ENCODE measurements around the gene TMEM30B.
A peak's percentile ranks its signal among the peaks of the same experiment; 100 is the strongest.

TMEM30B gene

DNA sequence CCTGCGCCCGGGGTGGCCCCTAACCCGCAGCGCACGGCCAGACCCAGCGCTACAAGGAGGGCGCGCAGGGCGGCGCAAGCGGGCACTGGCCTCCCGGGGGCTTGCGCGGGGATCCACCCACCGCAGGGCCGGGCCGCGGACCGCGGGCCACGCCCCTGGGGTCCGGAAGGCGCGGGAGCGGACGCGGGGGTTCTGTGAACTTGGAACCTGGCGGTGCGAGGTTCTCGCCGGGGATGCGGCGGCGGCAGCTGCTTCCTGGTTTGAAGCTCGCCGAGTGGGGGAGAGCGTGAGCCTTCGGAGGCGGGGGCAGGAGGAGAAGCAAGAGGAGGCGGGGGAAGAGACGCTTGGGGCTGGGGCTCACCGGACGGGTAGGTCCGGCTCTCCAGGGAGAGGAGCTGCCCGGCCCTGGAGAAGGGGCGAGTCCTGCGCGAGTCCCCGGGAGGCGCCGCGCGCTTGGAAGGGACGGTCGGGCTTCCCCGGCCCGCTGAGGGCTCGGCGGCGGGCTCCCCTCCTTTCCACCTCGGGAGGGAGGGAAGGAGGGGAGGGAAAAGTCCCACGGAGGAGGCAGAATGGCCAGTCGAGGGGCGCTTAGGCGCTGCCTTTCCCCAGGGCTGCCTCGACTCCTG, 40.4 kb upstream of the TMEM30B start, which contains the start of gene PRKCH:
PRKCH (plus strand) TSS at position 195 of the 626 bp plus-strand sequence. CDS start 523 bp downstream, outside the sequence.
- no peaks in the 10 kb centered on the region for H3K9me3 ChIP-seq (ENCODE audit: control insufficient read depth, insufficient read depth, low read depth, low read length)
- H3K27ac ChIP-seq (ENCODE audit: extremely low read depth, low read depth, low read length), result peak within 1 kb of the TSS; percentile 56; the same call in 1 of the 2 replicates
- ChIA-PET CTCF (interaction anchor here (0.6 kb wide), 1 partner anchor 638 kb away, joined by 3 read pairs; no protein-coding TSS in a partner anchor), POLR2A (interaction anchor here (0.6 kb wide), 1 partner anchor 600 kb away, joined by 4 read pairs; no protein-coding TSS in a partner anchor)
- H3K4me3 ChIP-seq (ENCODE audit: low read depth, low read length), result peak within 1 kb of the TSS; percentile 54
- H3K4me1 ChIP-seq (ENCODE audit: control insufficient read depth, insufficient read depth, low read length), result no peaks in the 10 kb centered on the region
- no peaks in the 10 kb centered on the region for H3K36me3 ChIP-seq (ENCODE audit: control insufficient read depth in 2 of 2, insufficient read depth in 1 of 2, low read length in 2 of 2)
- no peak; the same call in 1 of the 2 replicates for TF ChIP-seq KLF16 (tag by site-specific recombination; IDR thresholded peaks at IDR 0.05)
- TF ChIP-seq ZNF596 (tag by site-specific recombination; IDR thresholded peaks at IDR 0.05), result no peak
- TF ChIP-seq WT1 (tag by site-specific recombination; IDR thresholded peaks at IDR 0.05), result no peak
- TF ChIP-seq ZSCAN30 (tag by site-specific recombination; IDR thresholded peaks at IDR 0.05), result peak; percentile 21; the same call in 1 of the 2 replicates
- no peak; the same call in 1 of the 2 replicates for TF ChIP-seq KLF7 (tag by site-specific recombination; IDR thresholded peaks at IDR 0.05; ENCODE audit: borderline replicate concordance)
- TF ChIP-seq, protein P1, sequence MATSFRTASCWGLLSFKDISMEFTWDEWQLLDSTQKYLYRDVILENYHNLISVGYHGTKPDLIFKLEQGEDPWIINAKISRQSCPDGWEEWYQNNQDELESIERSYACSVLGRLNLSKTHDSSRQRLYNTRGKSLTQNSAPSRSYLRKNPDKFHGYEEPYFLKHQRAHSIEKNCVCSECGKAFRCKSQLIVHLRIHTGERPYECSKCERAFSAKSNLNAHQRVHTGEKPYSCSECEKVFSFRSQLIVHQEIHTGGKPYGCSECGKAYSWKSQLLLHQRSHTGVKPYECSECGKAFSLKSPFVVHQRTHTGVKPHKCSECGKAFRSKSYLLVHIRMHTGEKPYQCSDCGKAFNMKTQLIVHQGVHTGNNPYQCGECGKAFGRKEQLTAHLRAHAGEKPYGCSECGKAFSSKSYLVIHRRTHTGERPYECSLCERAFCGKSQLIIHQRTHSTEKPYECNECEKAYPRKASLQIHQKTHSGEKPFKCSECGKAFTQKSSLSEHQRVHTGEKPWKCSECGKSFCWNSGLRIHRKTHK (tag by site-specific recombination; IDR thresholded peaks at IDR 0.05), result no peak
- TF ChIP-seq ZNF555 (tag by site-specific recombination; conservative IDR thresholded peaks at IDR 0.05), result no peak
- TF ChIP-seq ZNF561 (tag by site-specific recombination; IDR thresholded peaks at IDR 0.05; ENCODE audit: borderline replicate concordance), result peak; percentile 73; the same call in 1 of the 2 replicates
- TF ChIP-seq, protein P2, sequence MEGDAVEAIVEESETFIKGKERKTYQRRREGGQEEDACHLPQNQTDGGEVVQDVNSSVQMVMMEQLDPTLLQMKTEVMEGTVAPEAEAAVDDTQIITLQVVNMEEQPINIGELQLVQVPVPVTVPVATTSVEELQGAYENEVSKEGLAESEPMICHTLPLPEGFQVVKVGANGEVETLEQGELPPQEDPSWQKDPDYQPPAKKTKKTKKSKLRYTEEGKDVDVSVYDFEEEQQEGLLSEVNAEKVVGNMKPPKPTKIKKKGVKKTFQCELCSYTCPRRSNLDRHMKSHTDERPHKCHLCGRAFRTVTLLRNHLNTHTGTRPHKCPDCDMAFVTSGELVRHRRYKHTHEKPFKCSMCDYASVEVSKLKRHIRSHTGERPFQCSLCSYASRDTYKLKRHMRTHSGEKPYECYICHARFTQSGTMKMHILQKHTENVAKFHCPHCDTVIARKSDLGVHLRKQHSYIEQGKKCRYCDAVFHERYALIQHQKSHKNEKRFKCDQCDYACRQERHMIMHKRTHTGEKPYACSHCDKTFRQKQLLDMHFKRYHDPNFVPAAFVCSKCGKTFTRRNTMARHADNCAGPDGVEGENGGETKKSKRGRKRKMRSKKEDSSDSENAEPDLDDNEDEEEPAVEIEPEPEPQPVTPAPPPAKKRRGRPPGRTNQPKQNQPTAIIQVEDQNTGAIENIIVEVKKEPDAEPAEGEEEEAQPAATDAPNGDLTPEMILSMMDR (tag by site-specific recombination; IDR thresholded peaks at IDR 0.05), result peak; percentile 71
- peak; percentile 70; the same call in 1 of the 2 replicates for TF ChIP-seq ZSCAN16 (tag by site-specific recombination; IDR thresholded peaks at IDR 0.05)
- no peak for TF ChIP-seq ZNF19 (tag by site-specific recombination; IDR thresholded peaks at IDR 0.05; ENCODE audit: low read depth)
- no peak for TF ChIP-seq ZNF184 (tag by site-specific recombination; IDR thresholded peaks at IDR 0.05)
- no peak for TF ChIP-seq TRIM28 (IDR thresholded peaks at IDR 0.05; ENCODE audit: borderline replicate concordance, low read length)
- 0 out of 2 replicates have a peak, but pooled peaks have one; percentile 17 for TF ChIP-seq ZNF423 (tag by site-specific recombination; IDR thresholded peaks at IDR 0.05)
- TF ChIP-seq, protein P3, sequence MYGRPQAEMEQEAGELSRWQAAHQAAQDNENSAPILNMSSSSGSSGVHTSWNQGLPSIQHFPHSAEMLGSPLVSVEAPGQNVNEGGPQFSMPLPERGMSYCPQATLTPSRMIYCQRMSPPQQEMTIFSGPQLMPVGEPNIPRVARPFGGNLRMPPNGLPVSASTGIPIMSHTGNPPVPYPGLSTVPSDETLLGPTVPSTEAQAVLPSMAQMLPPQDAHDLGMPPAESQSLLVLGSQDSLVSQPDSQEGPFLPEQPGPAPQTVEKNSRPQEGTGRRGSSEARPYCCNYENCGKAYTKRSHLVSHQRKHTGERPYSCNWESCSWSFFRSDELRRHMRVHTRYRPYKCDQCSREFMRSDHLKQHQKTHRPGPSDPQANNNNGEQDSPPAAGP (tag by site-specific recombination; IDR thresholded peaks at IDR 0.05), result peak; percentile 47; the same call in 1 of the 2 replicates
- TF ChIP-seq ZNF404 (tag by site-specific recombination; IDR thresholded peaks at IDR 0.05), result no peak
- no peak for TF ChIP-seq ZNF529 (tag by site-specific recombination; IDR thresholded peaks at IDR 0.05; ENCODE audit: insufficient replicate concordance)
- peak; percentile 43 for TF ChIP-seq KLF9 (tag by site-specific recombination; IDR thresholded peaks at IDR 0.05; ENCODE audit: low read depth)
- no peak for TF ChIP-seq ZNF133 (tag by site-specific recombination; IDR thresholded peaks at IDR 0.05)
- TF ChIP-seq, protein P4, sequence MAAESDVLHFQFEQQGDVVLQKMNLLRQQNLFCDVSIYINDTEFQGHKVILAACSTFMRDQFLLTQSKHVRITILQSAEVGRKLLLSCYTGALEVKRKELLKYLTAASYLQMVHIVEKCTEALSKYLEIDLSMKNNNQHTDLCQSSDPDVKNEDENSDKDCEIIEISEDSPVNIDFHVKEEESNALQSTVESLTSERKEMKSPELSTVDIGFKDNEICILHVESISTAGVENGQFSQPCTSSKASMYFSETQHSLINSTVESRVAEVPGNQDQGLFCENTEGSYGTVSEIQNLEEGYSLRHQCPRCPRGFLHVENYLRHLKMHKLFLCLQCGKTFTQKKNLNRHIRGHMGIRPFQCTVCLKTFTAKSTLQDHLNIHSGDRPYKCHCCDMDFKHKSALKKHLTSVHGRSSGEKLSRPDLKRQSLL (tag by site-specific recombination; IDR thresholded peaks at IDR 0.05), result peak; percentile 61
- TF ChIP-seq, protein P5, sequence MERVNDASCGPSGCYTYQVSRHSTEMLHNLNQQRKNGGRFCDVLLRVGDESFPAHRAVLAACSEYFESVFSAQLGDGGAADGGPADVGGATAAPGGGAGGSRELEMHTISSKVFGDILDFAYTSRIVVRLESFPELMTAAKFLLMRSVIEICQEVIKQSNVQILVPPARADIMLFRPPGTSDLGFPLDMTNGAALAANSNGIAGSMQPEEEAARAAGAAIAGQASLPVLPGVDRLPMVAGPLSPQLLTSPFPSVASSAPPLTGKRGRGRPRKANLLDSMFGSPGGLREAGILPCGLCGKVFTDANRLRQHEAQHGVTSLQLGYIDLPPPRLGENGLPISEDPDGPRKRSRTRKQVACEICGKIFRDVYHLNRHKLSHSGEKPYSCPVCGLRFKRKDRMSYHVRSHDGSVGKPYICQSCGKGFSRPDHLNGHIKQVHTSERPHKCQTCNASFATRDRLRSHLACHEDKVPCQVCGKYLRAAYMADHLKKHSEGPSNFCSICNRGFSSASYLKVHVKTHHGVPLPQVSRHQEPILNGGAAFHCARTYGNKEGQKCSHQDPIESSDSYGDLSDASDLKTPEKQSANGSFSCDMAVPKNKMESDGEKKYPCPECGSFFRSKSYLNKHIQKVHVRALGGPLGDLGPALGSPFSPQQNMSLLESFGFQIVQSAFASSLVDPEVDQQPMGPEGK (tag by site-specific recombination; IDR thresholded peaks at IDR 0.05), result peak; percentile 86
- no peak for TF ChIP-seq ZNF274 (IDR thresholded peaks at IDR 0.05; ENCODE audit: low read length)
- TF ChIP-seq ZNF274 (tag by site-specific recombination; IDR thresholded peaks at IDR 0.05; ENCODE audit: borderline replicate concordance), result no peak
- TF ChIP-seq ZBTB17 (tag by site-specific recombination; IDR thresholded peaks at IDR 0.05), result 0 out of 2 replicates have a peak, but pooled peaks have one; percentile 36
- peak; percentile 33; the same call in 1 of the 2 replicates for TF ChIP-seq ZNF394 (tag by site-specific recombination; IDR thresholded peaks at IDR 0.05; ENCODE audit: borderline replicate concordance)
- no peak for TF ChIP-seq ZNF791 (tag by site-specific recombination; IDR thresholded peaks at IDR 0.05)
- peak; percentile 34 for TF ChIP-seq KLF1 (tag by site-specific recombination; IDR thresholded peaks at IDR 0.05)
- TF ChIP-seq ZNF660 (tag by site-specific recombination; IDR thresholded peaks at IDR 0.05), result peak; percentile 53; the same call in 1 of the 2 replicates
- TF ChIP-seq, protein P6, sequence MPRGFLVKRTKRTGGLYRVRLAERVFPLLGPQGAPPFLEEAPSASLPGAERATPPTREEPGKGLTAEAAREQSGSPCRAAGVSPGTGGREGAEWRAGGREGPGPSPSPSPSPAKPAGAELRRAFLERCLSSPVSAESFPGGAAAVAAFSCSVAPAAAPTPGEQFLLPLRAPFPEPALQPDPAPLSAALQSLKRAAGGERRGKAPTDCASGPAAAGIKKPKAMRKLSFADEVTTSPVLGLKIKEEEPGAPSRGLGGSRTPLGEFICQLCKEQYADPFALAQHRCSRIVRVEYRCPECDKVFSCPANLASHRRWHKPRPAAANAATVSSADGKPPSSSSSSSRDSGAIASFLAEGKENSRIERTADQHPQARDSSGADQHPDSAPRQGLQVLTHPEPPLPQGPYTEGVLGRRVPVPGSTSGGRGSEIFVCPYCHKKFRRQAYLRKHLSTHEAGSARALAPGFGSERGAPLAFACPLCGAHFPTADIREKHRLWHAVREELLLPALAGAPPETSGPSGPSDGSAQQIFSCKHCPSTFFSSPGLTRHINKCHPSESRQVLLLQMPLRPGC (tag by site-specific recombination; IDR thresholded peaks at IDR 0.05), result no peak
